Testis (tissue), 3 donors: ENCODE measurements around the gene SKAP2. TPM values are rescaled to one million over a fixed set of nuclear protein-coding genes. Genes with fewer than 3 reads are reported as not detected.

Experiments used
- DNase-seq: peaks from one replicate; pipeline ENCODE4 v3.0.0-alpha.2; 2019
- H3K27ac ChIP-seq, 2 donors: fragments of 200-600 bp; sonication (generic); one replicate each; pipeline ENCODE4 v1.5.1; 2019
- H3K27me3 ChIP-seq: fragments of 200-600 bp; sonication (generic); one replicate; pipeline ENCODE4 v1.5.1; 2019
- H3K36me3 ChIP-seq: fragments of 200-600 bp; sonication (generic); one replicate; pipeline ENCODE4 v1.5.1; 2017; ENCODE audit warnings: low read depth; ENCODE audit errors: missing control alignments
- H3K4me1 ChIP-seq: fragments of 200-600 bp; sonication (generic); one replicate; pipeline ENCODE4 v1.5.1; 2019
- H3K4me3 ChIP-seq, 2 donors: fragments of 200-600 bp; sonication (generic); one replicate each; pipeline ENCODE4 v1.5.1; 2017 to 2019
- H3K9me3 ChIP-seq: fragments of 200-600 bp; sonication (generic); one replicate; pipeline ENCODE4 v1.5.1; 2017
- CTCF ChIP-seq, 3 experiments: fragments of 450-650 bp in 2 of 3; fragments of 200-600 bp in 1 of 3; sonication (generic) in 1 of 3; IDR thresholded peaks; one replicate each; pipeline ENCODE4 v1.5.1; 2016 to 2019; ENCODE audit warnings: antibody characterized with exemption in 3 of 3, mild to moderate bottlenecking in 2 of 3, moderate library complexity in 1 of 3
- POLR2A ChIP-seq: fragments of 450-650 bp; IDR thresholded peaks from one replicate; pipeline ENCODE4 v1.6.1; 2017; ENCODE audit warnings: antibody characterized with exemption, mild to moderate bottlenecking, moderate library complexity
- WGBS, 2 donors: methylation state at CpG; one replicate each; pipeline ENCODE4 v1.1.5; 2018; 5-methylcytosine and 5-hydroxymethylcytosine counted together
- intact Hi-C: fragments of 100-400 bp; cut with DNase I; formaldehyde crosslinking; loops from one replicate; pipeline ENCODE4 v1.15.1; 2023; ENCODE audit warnings: low total_unique reads
- polyA plus RNA-seq: library from polyadenylated mRNA; stranded (reverse); fragments of 350-450 nt; fragmentation: Illumina TruSeq; extraction: RNeasy Lipid Tissue Mini Kit (QIAGEN cat#74804); gene quantifications from one replicate; pipeline ENCODE4 v1.2.3, GENCODE V29; 2014; ENCODE audit warnings: low read depth, low replicate concordance; ENCODE audit not compliant: insufficient read depth
- total RNA-seq, 2 donors: library from RNA; depleted of rRNA; stranded (reverse); fragments of >200 nt; gene quantifications; one replicate each; pipeline ENCODE4 v1.2.3, GENCODE V29; 2016

Gene SKAP2
- total and polyA plus RNA-seq, 3 donors from 2014 or later, result 33.1 to 43.6 (median 33.9) TPM

GRCh38 chr7:26691886-26692285, 172.5 kb downstream of the SKAP2 start:
- Histone ChIP-seq H3K9me3 (no peaks in the 10 kb centered on the region), H3K4me1 (no peaks in the 10 kb centered on the region), H3K27ac (no peak overlapping the region), H3K4me3 (no peak overlapping the region), H3K27me3 (no peaks in the 10 kb centered on the region), H3K36me3 (no peaks in the 10 kb centered on the region)
- DNase-seq, result no peak
- intact Hi-C loops, result no loop called here
- no peak for TF ChIP-seq CTCF (IDR thresholded peaks at IDR 0.05)
- no peak for TF ChIP-seq POLR2A
- 65 to 77% methylated on average over 2 of the region's 2 CpGs for WGBS, 2 donors

- Histone ChIP-seq H3K27ac (no peak overlapping the region), H3K9me3 (no peaks in the 10 kb centered on the region), H3K4me1 (no peaks in the 10 kb centered on the region), H3K27me3 (no peaks in the 10 kb centered on the region), H3K4me3 (no peak overlapping the region), H3K36me3 (no peaks in the 10 kb centered on the region)
- intact Hi-C loops, result no loop called here
- DNase-seq, result no peak
- TF ChIP-seq CTCF (IDR thresholded peaks at IDR 0.05) (no peak), POLR2A (no peak)
- WGBS, 2 donors, result 69 to 73% methylated on average over 2 of the region's 2 CpGs
Measured at GRCh38 chr7:26691406-26691805, 173.0 kb downstream of the SKAP2 start.

GRCh38 chr7:26690135-26690805, 174.1 kb downstream of the SKAP2 start:
- TF ChIP-seq POLR2A (no peak), CTCF (IDR thresholded peaks at IDR 0.05) (no peak)
- intact Hi-C loops, result no loop called here
- no peak overlapping the region for H3K27ac ChIP-seq
- H3K4me1 ChIP-seq, result no peaks in the 10 kb centered on the region
- no peaks in the 10 kb centered on the region for H3K9me3 ChIP-seq
- no peak for DNase-seq
- WGBS, 2 donors, result 56 to 66% methylated on average over 2 of the region's 2 CpGs
- H3K4me3 ChIP-seq, result no peak overlapping the region
- H3K27me3 ChIP-seq, result no peaks in the 10 kb centered on the region
- H3K36me3 ChIP-seq, result no peaks in the 10 kb centered on the region

GRCh38 chr7:26688936-26689506, 175.4 kb downstream of the SKAP2 start:
- WGBS, 2 donors, result 66 to 69% methylated on average over 4 of the region's 4 CpGs
- Histone ChIP-seq H3K4me1 (no peaks in the 10 kb centered on the region), H3K27ac (no peak overlapping the region), H3K36me3 (no peaks in the 10 kb centered on the region), H3K9me3 (no peaks in the 10 kb centered on the region), H3K4me3 (no peak overlapping the region), H3K27me3 (no peaks in the 10 kb centered on the region)
- no peak for TF ChIP-seq POLR2A
- no peak for TF ChIP-seq CTCF (IDR thresholded peaks at IDR 0.05)
- intact Hi-C loops, result no loop called here
- DNase-seq, result no peak

GRCh38 chr7:26688388-26688787, 176.0 kb downstream of the SKAP2 start:
- Histone ChIP-seq H3K9me3 (no peaks in the 10 kb centered on the region), H3K36me3 (no peaks in the 10 kb centered on the region), H3K27me3 (no peaks in the 10 kb centered on the region), H3K27ac (no peak overlapping the region), H3K4me1 (no peaks in the 10 kb centered on the region), H3K4me3 (no peak overlapping the region)
- intact Hi-C loops, result no loop called here
- no peak for DNase-seq
- TF ChIP-seq CTCF (IDR thresholded peaks at IDR 0.05) (no peak), POLR2A (no peak)
